Stimulated activated CD8-positive, alpha-beta memory T cell treated with anti-CD3 and anti-CD28 coated beads, Interleukin-7, amount 100 ng/mL, for 48 hours (primary cell): ENCODE results near the gene CTTN.

ENCODE experiments used
- DNase-seq, 2 donors: peaks; one replicate each; pipeline ENCODE4 v3.0.0-alpha.2; 2020; ENCODE audit warnings: low read depth in 1 of 2; ENCODE audit errors: extremely low read depth in 1 of 2

The CTTN gene

GRCh38 chr11:70473186-70473872 is 75.0 kb downstream of the CTTN start:
- DNase-seq = no peak

- no peak for DNase-seq
These were observed 75.8 kb downstream of the CTTN start for GRCh38 chr11:70473873-70474690.

- DNase-seq = no peak
These were observed 76.4 kb downstream of the CTTN start for GRCh38 chr11:70474710-70475109.

GRCh38 chr11:70476669-70477068 is 78.3 kb downstream of the CTTN start:
- no peak for DNase-seq

- no peak for DNase-seq
These were observed 78.8 kb downstream of the CTTN start for GRCh38 chr11:70477176-70477575.

GRCh38 chr11:70477609-70478008 is 79.3 kb downstream of the CTTN start:
- DNase-seq = no peak

GRCh38 chr11:70478166-70478890 is 80.0 kb downstream of the CTTN start:
- DNase-seq = no peak

GRCh38 chr11:70480711-70481110 is 82.4 kb downstream of the CTTN start:
- no peak for DNase-seq

- no peak for DNase-seq
These were observed 83.5 kb downstream of the CTTN start for GRCh38 chr11:70481625-70482528.

- no peak for DNase-seq
These were observed 84.2 kb downstream of the CTTN start for GRCh38 chr11:70482529-70482917.

- no peak for DNase-seq
These were observed 84.9 kb downstream of the CTTN start for GRCh38 chr11:70483077-70483861.

GRCh38 chr11:70483917-70484316 is 85.6 kb downstream of the CTTN start:
- DNase-seq = no peak

GRCh38 chr11:70485326-70486025 is 87.1 kb downstream of the CTTN start:
- no peak for DNase-seq

- DNase-seq = no peak
These were observed 87.7 kb downstream of the CTTN start for GRCh38 chr11:70486026-70486415.
